Medulla oblongata (tissue), 1 donor: Measurements from ENCODE around the gene AADACL4.
A peak's percentile ranks its signal among the peaks of the same experiment; 100 is the strongest.

Experiments used
- DNase-seq: peaks from one replicate; pipeline ENCODE4 v3.0.0-alpha.2; 2015; ENCODE audit errors: extremely low spot score

Gene AADACL4

GRCh38 chr1:12610941-12611340, 32.9 kb upstream of the AADACL4 start:
- DNase-seq, result no peak

GRCh38 chr1:12613180-12613579, 30.7 kb upstream of the AADACL4 start:
- DNase-seq, result no peak

- DNase-seq, result no peak
Observed at GRCh38 chr1:12614402-12615158, 29.3 kb upstream of the AADACL4 start.

- peak; percentile 77 for DNase-seq
Observed at GRCh38 chr1:12615159-12615864, 28.6 kb upstream of the AADACL4 start.

GRCh38 chr1:12615865-12616708, 27.8 kb upstream of the AADACL4 start:
- DNase-seq, result peak; percentile 54

- no peak for DNase-seq
Observed at GRCh38 chr1:12616709-12617373, 27.0 kb upstream of the AADACL4 start.

GRCh38 chr1:12617511-12617900, 26.4 kb upstream of the AADACL4 start:
- no peak for DNase-seq

- peak; percentile 81 for DNase-seq
Observed at GRCh38 chr1:12617901-12618660, 25.8 kb upstream of the AADACL4 start, which contains the start of gene DHRS3. Gene DHRS3 (minus strand): TSS chr1:12618210. CDS start chr1:12617348, 862 bp downstream.

- DNase-seq, result no peak
Observed at GRCh38 chr1:12618661-12618964, 25.3 kb upstream of the AADACL4 start.

GRCh38 chr1:12618965-12619791, 24.7 kb upstream of the AADACL4 start:
- DNase-seq, result peak; percentile 52

- peak; percentile 92 for DNase-seq
Observed at GRCh38 chr1:12619792-12620487, 23.9 kb upstream of the AADACL4 start.

- DNase-seq, result no peak
Observed at GRCh38 chr1:12620488-12620865, 23.4 kb upstream of the AADACL4 start.

- no peak for DNase-seq
Observed at GRCh38 chr1:12620931-12621330, 23.0 kb upstream of the AADACL4 start.

GRCh38 chr1:12621346-12622335, 22.2 kb upstream of the AADACL4 start:
- DNase-seq, result peak; percentile 59

GRCh38 chr1:12622506-12622905, 21.4 kb upstream of the AADACL4 start:
- no peak for DNase-seq

- DNase-seq, result no peak
Observed at GRCh38 chr1:12625276-12625675, 18.6 kb upstream of the AADACL4 start.

- no peak for DNase-seq
Observed at GRCh38 chr1:12626888-12627287, 17.0 kb upstream of the AADACL4 start.

GRCh38 chr1:12627296-12627695, 16.6 kb upstream of the AADACL4 start:
- no peak for DNase-seq
